Left ventricle myocardium inferior (tissue), 1 donor: ENCODE measurements around the gene IFNA16. TPM values are rescaled to one million over a fixed set of nuclear protein-coding genes. Genes with fewer than 3 reads are reported as not detected.
"Not testable (repeated sequence)": the region's sequence is repeated elsewhere in the genome, so short reads cannot be mapped to it uniquely, and the experiment has no call there.

Experiments used
- DNase-seq: peaks from one replicate; pipeline ENCODE4 v3.0.0-alpha.2; 2020
- H3K27ac ChIP-seq: fragments of 200-600 bp; replicated peaks from 2 replicates; pipeline ENCODE4 v1.8.0; 2021
- H3K27me3 ChIP-seq: fragments of 200-600 bp; 2 replicates; pipeline ENCODE4 v1.8.0; 2021; ENCODE audit warnings: low read depth
- H3K36me3 ChIP-seq: fragments of 200-600 bp; 2 replicates; pipeline ENCODE4 v1.8.0; 2021
- H3K4me1 ChIP-seq: fragments of 200-600 bp; 2 replicates; pipeline ENCODE4 v1.8.0; 2021
- H3K4me3 ChIP-seq: fragments of 200-600 bp; 2 replicates; pipeline ENCODE4 v1.8.0; 2021; ENCODE audit warnings: mild to moderate bottlenecking, moderate library complexity
- H3K9me3 ChIP-seq: fragments of 200-600 bp; replicated peaks from 2 replicates; pipeline ENCODE4 v1.8.0; 2021
- CTCF ChIP-seq: fragments of 200-600 bp; IDR thresholded peaks from 2 replicates; pipeline ENCODE4 v1.8.0; 2021; ENCODE audit warnings: antibody characterized with exemption, mild to moderate bottlenecking, borderline replicate concordance
- intact Hi-C: fragments of 100-400 bp; cut with micrococcal nuclease; formaldehyde crosslinking; loops from one replicate; pipeline ENCODE4 v1.11.0; 2022
- total RNA-seq: library from RNA; stranded (reverse); fragmentation: NEBNext Ultra II Directional; extraction: Animal tissue kit (Norgen Biotek cat#: 25700); gene quantifications from one replicate; pipeline ENCODE4 v1.2.1, GENCODE V29; 2021
- donor health status: DM: no; HTN: yes; CAD: no; lungs with severe emphysema.

IFNA16 gene
- total RNA-seq, 1 donor from 2014 or later = not detected

DNA sequence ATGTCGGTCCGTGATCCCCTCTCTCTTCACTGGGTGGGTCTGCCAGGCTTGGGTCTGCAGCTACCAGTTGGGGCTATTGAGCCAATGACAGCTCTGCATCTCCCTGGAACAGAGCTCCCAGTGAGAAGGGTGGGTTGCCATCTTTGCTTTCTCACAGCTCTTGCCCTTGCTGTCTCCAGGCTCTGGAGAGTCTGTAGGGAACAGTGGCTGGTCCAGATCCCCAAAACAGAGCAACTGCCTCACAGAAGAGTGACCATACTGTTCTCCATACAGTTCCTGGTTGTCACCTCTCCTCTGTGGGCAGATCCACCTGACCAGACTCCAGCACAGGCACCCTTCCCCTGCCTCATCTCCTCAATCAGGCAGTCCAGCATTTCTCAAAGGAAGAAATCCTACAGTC, 16.1 kb upstream of the IFNA16 start:
- no peak for DNase-seq
- intact Hi-C loops = no loop called here

DNA sequence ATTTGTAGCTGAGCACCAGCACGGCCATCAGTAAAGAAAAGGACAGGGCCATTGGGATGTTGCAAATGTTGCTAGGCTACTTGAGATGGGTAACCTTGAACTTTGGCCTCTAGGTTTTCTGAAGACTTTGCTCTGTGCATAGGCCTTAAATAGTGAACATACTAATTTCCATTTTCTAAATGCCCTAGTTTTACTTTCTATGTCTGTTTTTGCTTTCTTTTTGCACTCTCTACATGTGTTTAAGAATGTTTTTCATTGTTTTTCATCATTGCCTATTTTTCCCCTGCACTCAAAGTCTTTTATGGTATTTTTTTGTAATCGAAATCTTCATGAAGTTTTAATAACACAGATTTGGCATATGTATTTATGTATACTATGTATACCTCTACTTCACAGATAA, 11.0 kb upstream of the IFNA16 start, which contains the start of gene IFNA17:
TSS of gene IFNA17 (minus strand) at position 101 of the 400 bp plus-strand sequence. CDS start at position 52, 49 bp downstream.
- Histone ChIP-seq H3K4me1 (no peaks in the 10 kb centered on the region), H3K4me3 (no peak within 1 kb of the TSS), H3K27me3 (no peaks in the 10 kb centered on the region), H3K27ac (no peak within 1 kb of the TSS), H3K9me3 (no peaks in the 10 kb centered on the region), H3K36me3 (no peaks in the 10 kb centered on the region)
- no peak for TF ChIP-seq CTCF
- intact Hi-C loops = no loop called here
- no peak for DNase-seq

More for the DNA sequence above, 16.1 kb upstream of the IFNA16 start:
- Histone ChIP-seq H3K36me3 (no peaks in the 10 kb centered on the region), H3K4me3 (no peak overlapping the region), H3K27me3 (no peaks in the 10 kb centered on the region), H3K9me3 (no peaks in the 10 kb centered on the region), H3K27ac (no peak overlapping the region), H3K4me1 (no peaks in the 10 kb centered on the region)
- no peak for TF ChIP-seq CTCF

DNA sequence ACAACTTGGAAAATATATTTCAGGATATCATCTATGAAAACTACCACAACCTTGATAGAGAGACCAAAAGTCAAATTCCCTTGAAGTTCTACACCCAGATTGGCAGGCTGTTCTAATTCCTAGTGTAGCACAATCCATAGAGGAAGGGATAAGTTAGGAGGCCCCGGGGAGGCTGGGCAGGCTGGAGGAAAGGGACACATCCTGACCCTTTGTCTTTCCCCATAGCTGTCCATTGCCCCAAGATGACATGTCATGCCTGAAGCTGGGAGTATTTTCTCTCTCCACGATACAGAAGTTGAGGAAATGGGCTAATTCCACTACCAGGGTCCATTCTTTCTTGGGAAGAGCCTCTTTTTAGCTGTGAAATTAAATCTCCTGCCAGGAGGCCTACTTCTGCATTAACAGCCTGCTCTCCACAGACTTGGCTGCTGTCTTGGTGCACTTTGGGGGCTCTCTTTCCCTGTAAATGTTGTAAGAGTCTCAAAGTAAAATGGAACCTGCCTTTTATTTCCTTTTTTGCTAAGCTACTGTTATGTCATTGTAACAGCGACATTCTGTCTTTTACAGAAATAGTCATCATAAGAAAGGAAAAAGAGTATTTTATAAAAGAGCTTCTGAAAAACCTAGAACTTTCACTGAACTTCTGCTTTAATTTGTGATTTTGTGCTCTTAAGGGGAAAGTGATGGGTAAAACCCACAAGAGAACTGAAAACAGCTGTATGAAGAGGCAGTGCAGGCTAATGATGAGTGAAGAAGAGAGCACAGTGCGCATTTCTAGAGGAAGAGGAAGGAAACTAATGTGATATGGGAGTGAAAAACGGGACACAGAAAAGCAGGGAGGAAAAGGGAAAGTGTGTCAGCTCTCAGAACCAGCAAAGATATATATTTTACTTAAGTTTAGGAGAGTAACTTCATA, 3.4 kb downstream of the IFNA16 start:
- H3K36me3 ChIP-seq, intact Hi-C loops, H3K9me3 ChIP-seq, H3K4me3 ChIP-seq, DNase-seq, H3K27ac ChIP-seq, H3K4me1 ChIP-seq: not testable (repeated sequence)
- peaks cover 17% of the 10 kb centered on the region for H3K27me3 ChIP-seq

GRCh38 chr9:21212160-21212559, 5.0 kb downstream of the IFNA16 start:
- intact Hi-C loops, H3K4me1 ChIP-seq, DNase-seq: not testable (repeated sequence)

GRCh38 chr9:21210782-21211181, 6.3 kb downstream of the IFNA16 start:
- H3K27ac ChIP-seq, H3K36me3 ChIP-seq, H3K4me3 ChIP-seq, intact Hi-C loops, H3K9me3 ChIP-seq, DNase-seq, H3K4me1 ChIP-seq, H3K27me3 ChIP-seq: not testable (repeated sequence)

More at GRCh38 chr9:21212160-21212559, 5.0 kb downstream of the IFNA16 start:
- not testable (repeated sequence) for H3K9me3 ChIP-seq, H3K36me3 ChIP-seq, H3K4me3 ChIP-seq, H3K27ac ChIP-seq
- H3K27me3 ChIP-seq = peaks cover 11% of the 10 kb centered on the region

DNA sequence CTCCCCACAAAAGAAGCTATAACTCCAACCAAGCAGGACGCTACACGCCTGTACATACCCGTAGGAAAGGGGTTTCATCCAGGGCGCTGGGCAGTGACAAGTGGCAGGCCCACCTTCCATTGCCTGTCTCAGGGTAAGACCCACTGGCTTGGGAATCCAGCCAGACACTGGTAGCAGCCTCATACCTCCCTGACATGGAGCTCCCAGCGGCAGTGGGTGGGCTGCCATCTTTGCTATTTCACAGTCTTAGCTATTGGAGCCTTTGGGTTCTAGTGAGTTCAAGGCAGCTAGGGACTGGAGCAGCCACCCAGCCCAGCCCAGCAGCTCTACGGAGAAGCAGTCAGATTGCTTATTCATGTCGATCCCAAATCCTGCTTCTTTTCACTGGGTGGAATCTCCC, 6.8 kb downstream of the IFNA16 start:
- intact Hi-C loops = no loop called here
- Histone ChIP-seq H3K4me1 (no peaks in the 10 kb centered on the region), H3K27me3 (peaks cover 4% of the 10 kb centered on the region), H3K36me3 (no peaks in the 10 kb centered on the region), H3K27ac (no peak overlapping the region), H3K9me3 (no peaks in the 10 kb centered on the region), H3K4me3 (no peak overlapping the region)
- no peak for TF ChIP-seq CTCF
- no peak for DNase-seq

DNA sequence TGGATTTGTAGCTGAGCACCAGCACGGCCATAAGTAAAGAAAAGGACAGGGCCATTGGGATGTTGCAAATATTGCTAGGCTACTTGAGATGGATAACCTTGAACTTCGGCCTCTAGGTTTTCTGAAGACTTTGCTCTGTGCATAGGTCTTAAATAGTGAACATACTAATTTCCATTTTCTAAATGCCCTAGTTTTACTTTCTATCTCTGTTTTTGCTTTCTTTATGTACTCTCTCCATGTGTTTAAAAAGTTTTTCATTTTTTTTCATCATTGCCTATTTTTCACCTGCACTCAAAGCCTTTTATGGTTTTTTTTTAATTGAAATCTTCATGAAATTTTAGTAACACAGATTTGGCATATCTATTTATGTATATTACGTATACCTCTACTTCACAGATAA, 10.1 kb downstream of the IFNA16 start, which contains the start of gene IFNA10:
TSS of gene IFNA10 (minus strand) at position 101 of the 400 bp plus-strand sequence. CDS start at position 55, 46 bp downstream.
- DNase-seq, H3K4me3 ChIP-seq, H3K27me3 ChIP-seq, H3K4me1 ChIP-seq, H3K9me3 ChIP-seq, H3K27ac ChIP-seq, intact Hi-C loops, H3K36me3 ChIP-seq: not testable (repeated sequence)
